Renal cortex interstitium (tissue), 11 donors: ENCODE results near the gene ETS2. TPM values are rescaled to one million over a fixed set of nuclear protein-coding genes. Genes with fewer than 3 reads are reported as not detected.
"Not testable (repeated sequence)": the region's sequence is repeated elsewhere in the genome, so short reads cannot be mapped to it uniquely, and the experiment has no call there.

Source experiments
- DNase-seq, 11 donors: peaks; one replicate each; pipeline ENCODE4 v3.0.0-alpha.2; 2013; ENCODE audit warnings: low read depth in 9 of 11, low spot score in 4 of 11; ENCODE audit errors: extremely low read depth in 1 of 11
- polyA plus RNA-seq, 3 donors: library from polyadenylated mRNA; unstranded; fragments of 120-200 nt; gene quantifications; one replicate each; pipeline ENCODE4 v1.2.1, GENCODE V29; 2013; ENCODE audit not compliant: insufficient read length in 3 of 3

The ETS2 gene
- polyA plus RNA-seq, 3 donors, result 47.6 to 50.8 (median 47.6) TPM

DNA sequence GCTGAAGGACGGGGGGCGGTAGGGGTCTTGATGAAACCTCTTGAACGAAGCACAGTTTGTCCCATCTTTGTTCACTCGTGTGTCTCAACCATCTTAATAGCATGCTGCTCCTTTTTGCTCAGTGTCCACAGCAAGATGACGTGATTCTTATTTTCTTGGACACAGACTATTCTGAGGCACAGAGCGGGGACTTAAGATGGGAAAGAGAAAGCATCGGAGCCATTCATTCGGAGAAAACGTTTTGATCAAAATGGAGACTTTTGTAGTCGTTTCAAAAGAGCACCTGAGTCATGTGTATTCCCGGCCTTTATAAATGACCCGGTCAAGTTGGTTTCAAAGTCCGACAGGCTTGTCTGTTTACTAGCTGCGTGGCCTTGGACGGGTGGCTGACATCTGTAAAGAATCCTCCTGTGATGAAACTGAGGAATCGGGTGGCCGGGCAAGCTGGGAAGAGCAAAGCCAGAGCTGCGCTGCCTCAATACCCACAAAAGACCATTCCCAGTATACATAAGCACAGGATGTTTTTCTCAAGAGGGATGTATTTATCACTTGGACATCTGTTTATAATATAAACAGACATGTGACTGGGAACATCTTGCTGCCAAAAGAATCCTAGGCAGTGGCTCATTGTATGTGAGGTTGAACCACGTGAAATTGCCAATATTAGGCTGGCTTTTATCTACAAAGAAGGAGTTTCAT, 18.5 kb downstream of the ETS2 start:
- no peak for DNase-seq

DNA sequence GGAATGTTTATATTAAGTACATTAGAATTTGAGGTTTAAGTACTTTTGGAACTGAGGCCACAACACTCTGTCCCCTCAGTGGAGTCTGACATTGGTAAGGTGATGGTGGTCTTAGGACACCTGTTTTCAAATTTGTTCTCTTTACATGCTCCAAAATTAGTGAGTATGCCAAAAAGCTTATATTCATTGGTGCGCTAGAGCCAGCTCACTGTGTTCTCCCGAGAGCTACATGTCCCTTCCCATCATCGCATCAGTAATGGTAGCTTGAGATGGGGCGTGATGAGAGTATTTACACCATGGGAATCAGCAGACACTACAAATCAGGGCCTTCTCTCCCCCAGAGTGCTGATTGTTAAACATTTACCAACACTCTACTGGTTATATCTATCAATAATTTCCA, 19.5 kb downstream of the ETS2 start:
- no peak for DNase-seq

DNA sequence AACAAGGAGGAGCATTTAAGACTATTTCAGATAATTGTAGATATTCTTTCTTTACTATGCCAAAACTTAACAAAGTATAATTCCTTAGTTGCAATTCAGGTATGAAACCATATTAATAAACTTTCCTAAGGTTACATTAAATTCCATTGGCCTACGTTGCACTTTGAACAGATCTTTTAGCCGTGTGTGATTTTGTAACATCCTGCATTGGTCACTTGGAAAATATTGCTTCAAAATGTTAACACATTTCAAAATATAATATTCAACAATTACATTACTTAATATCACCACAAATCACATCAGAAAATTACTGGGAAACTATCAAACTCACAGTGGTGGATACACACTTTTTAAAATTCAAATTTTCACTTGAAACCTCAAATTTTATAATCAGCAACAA, 20.2 kb downstream of the ETS2 start:
- DNase-seq, result no peak

DNA sequence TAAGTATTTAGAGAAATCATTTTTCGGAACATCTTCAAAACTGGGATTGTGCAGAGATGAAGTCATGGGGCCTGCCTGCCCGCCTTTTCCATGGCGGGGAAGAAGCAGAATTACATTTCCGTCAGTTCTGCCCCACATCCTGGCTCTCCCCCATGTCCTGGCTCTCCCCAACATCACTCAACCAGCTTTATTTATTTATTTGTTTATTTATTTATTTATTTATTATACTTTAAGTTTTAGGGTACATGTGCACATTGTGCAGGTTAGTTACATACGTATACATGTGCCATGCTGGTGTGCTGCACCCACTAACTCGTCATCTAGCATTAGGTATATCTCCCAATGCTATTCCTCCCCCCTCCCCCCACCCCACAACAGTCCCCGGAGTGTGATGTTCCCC, 22.4 kb downstream of the ETS2 start:
- DNase-seq, result not testable (repeated sequence)

DNA sequence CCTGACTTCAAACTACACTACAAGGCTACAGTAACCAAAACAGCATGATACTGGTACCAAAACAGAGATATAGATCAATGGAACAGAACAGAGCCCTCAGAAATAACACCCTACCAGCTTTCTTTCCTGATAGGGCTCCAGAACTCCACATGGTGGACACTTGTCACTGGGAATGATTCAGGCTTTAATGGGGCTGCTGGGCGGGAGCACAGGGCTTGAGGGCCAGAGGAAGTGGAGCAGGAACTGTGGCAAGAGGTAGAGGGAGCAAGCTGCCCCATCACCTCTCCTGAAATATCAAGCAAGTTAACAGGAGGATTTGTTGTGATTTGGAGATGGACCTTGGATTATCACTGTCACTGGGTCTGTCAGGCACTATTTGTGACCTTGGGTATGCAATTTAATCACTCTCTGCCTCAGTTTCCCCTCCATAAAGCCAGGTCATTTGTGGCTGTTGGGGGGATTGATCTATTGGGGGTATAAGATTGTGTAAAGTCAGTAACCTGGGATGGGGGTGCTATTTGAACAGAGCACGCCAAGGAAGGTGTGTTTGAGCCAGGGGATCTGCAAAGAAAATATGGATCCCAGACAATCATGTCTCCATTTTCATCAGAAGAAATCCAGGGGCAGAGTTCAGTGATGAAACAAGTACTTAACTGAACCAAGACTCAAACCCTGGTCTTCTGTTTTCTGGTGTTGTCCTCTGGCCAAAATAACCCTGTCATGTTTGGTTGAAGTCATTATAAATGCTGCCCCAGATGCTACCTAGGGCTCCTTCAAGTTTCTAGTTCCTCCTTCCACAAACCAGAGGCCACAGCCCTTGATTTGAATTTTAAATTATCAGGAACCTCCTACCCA, 25.2 kb downstream of the ETS2 start:
- DNase-seq, result no peak

DNA sequence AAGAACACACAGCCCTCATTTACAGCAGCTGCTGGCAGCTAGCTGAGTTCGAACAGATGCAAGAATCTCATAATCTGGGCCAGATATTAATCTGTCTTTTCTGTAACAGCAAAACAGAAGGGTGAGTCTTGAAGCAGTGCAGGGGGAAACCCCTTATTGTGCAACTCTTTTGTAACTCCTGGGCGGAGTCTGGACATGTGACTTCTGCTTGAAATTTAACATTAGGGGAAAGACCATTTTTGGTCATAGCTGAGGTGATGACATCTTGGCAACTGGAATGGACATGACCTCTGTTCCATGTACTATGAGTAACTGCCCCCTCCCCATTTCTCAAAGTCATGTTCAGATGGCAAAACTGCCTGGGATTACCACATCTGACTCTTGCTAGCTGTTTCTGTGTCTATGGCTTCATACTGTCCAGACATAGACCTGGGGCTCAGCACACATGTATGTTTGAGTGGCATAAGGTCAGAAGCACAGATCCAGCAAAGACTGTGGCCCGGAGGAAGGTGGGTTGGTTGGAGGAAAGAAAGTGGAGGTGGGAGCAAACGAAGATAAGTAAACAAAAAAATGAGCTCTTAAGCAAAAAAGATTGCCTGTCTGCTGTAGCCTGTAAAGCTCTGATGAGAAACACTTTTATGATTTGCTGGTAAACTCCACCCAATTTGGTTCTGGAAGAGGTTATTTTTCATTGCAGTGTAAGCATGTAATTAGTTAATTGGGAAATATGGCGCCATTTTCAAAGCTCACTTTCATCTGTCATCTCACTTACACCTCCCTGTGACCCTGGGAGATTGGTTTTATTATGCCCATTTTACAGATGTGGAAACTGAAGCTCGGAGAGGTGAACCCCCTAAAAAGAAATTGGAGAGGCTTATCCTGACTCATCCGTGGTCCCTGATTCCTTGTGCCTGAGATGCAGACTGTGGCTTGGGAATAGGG, 26.1 kb downstream of the ETS2 start:
- no peak for DNase-seq

DNA sequence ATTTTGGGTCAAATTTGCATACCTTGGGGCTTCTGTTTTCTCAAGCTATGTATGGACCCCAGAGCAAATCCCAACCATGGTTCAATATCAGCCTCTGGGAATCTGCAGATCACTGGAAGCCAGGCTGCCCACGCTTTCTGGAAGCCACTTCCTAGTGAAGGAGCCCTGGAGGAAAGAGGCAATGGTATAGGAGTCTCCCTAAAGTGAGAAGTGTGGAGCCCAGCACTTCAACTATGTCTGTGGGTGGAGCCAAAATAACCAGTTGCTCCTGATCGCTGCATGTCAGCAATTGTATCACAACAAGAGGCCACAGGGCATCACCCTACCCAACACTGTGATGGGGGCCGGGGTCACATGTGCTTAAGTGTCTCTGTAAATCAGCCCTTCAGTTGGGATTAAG, 26.9 kb downstream of the ETS2 start:
- DNase-seq, result no peak

DNA sequence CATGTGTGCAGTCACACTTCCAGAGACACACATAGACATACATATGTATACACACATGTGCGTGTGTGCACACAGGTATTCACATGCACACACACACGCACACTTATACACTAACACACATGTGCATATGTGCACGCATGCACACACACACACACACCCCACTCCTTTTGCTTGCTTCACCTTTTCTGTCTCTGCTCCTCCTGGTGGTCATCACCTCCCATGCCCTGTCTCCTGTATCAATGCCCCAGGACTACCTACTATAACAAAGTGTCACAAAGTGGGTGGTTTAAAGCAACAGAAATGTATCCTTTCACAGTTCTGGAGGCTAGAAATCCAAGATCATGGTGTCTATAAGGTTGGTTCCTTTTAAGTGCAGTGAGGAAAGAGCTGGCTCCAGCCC, 27.4 kb downstream of the ETS2 start:
- DNase-seq, result no peak

DNA sequence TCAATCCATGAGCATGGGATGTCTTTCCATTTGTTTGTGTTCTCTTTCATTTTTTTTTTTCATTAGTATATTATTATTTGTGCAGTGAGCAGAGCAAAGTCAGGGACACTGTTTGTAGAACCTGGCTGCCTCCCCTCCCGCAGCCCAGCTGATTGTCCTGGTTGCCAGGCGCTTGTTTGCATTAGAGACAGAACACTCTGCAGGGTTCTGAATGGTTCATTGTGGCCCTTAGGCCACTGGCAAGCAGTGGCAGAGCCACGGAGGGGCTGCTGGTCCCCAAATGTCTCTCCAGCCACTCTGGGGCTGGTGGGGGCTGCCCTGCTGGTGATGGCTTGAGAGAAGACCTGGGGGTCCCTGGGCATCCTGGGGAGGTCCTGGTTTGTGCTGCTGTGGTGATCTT, 29.0 kb downstream of the ETS2 start:
- no peak for DNase-seq

DNA sequence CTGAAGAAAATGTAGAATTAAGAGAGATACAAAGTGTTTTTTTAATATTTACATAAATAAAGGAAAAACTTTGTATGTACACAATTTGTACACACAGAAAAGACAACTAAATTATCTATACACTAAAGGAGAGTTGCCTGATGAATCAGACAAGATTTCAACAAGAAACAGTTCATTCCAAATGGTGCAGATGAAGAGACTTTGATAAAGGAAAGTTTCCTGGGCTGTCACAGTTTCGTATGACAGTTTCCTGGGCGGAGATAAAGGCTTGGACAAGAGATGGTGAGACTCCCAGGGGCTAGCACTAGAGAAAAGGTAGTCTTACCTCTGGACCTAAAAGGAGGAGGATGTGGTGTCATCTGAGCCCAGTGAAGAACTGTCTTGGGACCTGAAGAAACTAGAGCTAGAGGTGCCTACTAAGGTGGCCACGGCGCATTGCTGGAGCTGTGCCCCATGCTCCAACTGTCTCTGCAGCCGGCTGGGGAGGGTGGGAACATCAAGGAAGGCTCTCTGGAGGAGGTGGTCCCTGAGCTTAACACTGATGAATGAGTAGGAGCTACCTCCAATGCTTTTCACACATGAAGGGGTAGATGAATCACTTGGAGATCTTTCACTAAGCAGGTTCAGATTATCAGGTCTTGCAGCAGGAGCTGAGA, 32.2 kb downstream of the ETS2 start:
- DNase-seq, result no peak

DNA sequence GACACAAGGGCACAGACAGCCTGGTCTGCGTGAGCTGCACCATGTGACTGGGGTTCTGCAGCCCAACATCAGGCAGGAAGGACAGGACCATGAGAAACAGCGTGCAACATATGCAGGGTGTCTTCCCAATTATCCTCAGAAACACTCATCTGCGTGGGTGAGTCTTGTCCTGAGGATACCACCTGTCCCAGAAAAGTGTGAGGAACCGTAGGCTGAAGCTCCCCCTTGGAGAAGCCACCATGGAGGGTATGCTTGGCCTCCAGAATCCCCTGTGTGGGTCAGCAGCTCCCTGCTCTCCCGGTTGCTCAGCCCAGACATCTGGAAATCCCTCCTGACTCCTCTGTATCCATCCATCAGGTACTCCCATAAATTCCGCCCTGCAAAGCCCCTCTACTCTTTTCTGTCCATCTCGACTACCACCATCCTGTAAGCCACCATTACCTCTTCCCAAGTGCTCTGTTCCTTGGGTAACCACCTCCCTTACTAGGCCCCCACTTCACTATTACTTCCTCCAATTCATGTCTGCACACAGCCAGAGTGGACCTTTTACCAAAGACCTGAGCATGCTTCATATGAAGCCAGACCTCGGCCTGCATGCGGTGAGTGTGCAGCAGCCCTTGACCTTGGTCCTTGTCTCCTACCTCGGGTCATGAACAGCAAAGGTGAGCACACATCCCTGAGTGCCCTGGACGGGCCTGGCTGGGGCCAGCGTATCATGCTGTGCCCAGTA, 33.0 kb downstream of the ETS2 start:
- DNase-seq, result no peak

DNA sequence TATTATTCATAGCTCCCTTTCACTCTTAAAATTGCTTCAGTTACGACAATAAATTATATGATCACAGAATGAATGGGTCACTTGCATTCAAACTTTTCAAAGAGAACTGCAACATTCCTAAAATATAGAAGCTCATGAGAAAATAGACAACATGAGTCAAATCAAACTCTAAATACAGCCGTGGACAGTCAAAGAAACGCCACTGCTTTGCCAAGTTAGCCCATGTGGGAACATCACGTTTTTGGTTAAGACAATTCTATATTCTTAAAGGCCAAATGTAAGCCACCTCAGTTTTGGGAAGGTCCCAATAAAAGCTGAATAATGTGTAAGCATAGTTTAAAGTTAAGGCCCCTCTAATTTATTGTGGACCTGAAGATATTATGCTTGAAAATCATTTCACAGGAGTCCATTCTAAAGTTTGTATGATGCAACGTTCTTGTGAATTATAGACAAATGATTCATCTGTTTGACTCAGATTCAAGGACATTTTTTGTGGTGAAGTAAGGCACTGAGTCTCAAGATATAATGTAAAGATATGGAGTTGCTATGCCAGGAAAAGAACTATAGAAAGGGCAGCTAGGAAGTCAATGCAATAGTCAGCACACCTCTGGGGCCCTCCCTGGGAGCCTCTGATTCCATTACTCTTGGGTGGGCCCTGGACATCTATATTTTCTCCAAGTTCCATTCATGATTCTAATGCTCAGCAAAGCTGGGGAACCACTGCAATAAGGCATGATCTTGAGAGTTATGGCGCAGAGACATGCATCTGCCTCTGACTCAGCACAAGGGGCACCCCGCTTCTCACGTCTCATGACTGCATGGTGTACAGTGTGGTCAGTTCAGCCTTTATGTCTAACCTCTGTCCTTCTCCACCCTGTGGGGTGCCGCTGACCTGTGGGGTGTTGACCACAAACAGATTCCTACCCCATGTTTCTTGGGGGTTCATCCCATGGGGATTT, 33.9 kb downstream of the ETS2 start:
- no peak for DNase-seq

DNA sequence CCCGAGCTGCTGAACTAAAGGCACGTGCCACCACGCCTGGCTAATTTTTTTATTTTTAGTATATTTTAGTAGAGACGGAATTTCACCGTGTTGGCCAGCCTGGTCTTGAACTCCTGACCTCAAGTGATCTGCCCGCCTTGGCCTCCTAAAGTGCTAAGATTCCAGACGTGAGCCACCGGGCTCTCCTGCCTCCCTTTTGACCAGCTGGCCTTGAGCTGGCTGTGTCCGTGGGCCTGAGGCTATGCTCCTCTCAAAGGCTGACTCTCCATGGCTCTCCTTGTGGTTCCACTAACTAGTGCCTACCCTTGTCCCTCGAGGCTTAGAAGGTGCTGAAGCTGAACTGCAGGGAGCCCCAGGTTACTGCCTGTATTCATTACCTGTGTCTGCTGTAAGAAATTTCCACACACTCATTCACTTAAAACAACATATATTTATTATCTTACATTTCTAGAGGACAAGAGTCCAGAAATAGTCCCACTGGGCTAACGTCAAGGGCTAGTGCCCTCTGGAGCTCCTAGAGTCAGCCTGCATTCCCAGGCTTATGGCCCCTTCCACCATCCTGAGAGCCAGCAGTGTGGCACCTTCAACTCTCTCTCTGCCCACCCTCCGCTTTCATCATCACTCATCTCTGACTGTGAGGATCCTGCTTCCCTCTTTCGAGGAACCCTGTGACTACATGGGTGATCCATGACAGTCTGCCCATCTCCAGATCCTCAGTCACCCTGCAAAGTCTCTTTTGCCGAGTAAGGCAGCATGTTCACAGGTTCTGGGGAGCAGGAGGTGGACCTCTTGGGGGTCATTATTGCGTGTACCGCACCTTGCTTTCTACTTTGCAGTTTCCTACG, 34.9 kb downstream of the ETS2 start:
- DNase-seq, result no peak

DNA sequence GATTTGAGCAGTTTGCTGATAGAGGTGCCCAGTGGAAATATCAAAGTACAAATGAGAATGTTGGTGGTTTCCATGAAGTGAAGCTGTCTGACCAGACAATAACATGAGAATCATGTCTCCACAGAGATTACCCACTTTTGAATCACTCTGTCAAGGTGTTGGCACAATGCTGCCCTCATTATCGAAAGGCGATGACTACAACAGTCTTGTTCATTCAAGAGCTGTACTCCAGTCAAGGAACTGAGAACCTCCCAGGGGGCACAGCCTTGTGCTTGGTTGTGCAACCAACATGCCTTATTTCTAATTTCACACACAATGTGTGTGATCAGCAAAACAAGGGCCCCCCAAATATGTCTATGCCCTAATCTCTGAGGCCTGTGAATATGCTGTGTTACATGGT, 35.7 kb downstream of the ETS2 start:
- DNase-seq, result no peak

DNA sequence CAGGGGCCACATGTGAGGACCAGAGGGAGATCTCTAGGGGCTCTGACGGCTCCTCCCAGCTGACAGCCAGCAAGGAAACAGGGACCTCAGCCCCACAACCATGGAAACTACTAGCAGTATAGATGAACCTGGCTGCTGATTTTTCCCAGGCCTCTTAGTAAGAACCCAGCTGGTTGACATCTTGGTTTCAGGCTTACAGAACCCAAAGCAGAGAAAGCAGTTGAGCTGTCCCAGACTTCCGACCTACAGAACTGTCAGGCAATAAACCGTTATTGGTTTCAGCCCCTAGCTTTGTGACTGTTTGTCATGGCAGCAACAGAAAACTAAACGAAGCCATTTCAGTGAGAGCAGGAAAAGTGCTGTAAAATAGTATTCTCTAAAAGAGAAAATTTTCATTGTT, 36.4 kb downstream of the ETS2 start:
- DNase-seq, result peak in 3 of 11 donors; percentile 41 to 69 (median 65)

DNA sequence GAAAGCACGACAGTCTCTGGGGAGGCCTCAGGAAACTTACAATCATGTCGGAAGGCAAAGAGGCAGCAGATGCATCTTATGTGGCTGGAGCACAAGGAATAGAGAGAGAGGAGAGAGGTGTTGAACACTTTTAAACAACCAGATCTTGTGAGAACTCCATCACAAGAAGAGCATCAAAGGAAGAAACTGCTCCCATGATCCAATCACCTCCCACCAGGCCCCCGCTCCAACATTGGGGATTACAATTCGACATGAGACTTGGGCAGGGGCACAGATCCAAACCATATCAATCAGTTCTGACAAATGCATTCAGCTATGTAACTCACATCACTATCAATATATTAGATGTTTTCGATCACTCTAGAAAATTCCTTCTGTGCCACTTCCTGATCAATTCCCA, 37.6 kb downstream of the ETS2 start:
- DNase-seq, result no peak
